OCI-LY1 (cell line): ENCODE results near the gene HIC1.

Experiments used
- H2AFZ ChIP-seq: fragments of 200-600 bp; sonication (generic), shearing (Covaris generic); 2 replicates; pipeline ENCODE4 v1.6.0; 2014; ENCODE audit warnings: antibody characterized with exemption, mild to moderate bottlenecking, low read length
- H3F3A ChIP-seq: fragments of 200-600 bp; sonication (generic), shearing (Covaris generic); 2 replicates; pipeline ENCODE4 v1.6.0; 2014; ENCODE audit warnings: mild to moderate bottlenecking, antibody characterized with exemption, low read length, moderate library complexity; ENCODE audit not compliant: insufficient read depth
- H3K27ac ChIP-seq: fragments of 200-600 bp; sonication (generic); 2 replicates; pipeline ENCODE4 v1.5.1; 2014; ENCODE audit warnings: low read length, mixed run types, mild to moderate bottlenecking, low read depth; ENCODE audit not compliant: poor library complexity, severe bottlenecking
- H3K27me3 ChIP-seq: fragments of 200-600 bp; sonication (generic); 2 replicates; pipeline ENCODE4 v1.6.0; 2014; ENCODE audit warnings: antibody characterized with exemption, mild to moderate bottlenecking, low read length, moderate library complexity; ENCODE audit not compliant: insufficient read depth
- H3K36me3 ChIP-seq: fragments of 200-600 bp; sonication (generic); 2 replicates; pipeline ENCODE4 v1.6.1; 2014; ENCODE audit warnings: mild to moderate bottlenecking, antibody characterized with exemption, low read length, moderate library complexity, mixed read lengths; ENCODE audit not compliant: insufficient read depth
- H3K4me1 ChIP-seq: fragments of 200-600 bp; sonication (generic); 2 replicates; pipeline ENCODE4 v1.5.1; 2014; ENCODE audit warnings: mild to moderate bottlenecking, low read length, moderate library complexity; ENCODE audit not compliant: insufficient read depth, severe bottlenecking
- H3K4me2 ChIP-seq: fragments of 200-600 bp; sonication (generic), shearing (Covaris generic); 2 replicates; pipeline ENCODE4 v1.6.1; 2014; ENCODE audit warnings: low read length
- H3K4me3 ChIP-seq: fragments of 200-600 bp; sonication (generic); 2 replicates; pipeline ENCODE4 v1.5.1; 2014; ENCODE audit warnings: low read length, low read depth, mild to moderate bottlenecking, mixed read lengths; ENCODE audit not compliant: poor library complexity, severe bottlenecking
- H3K79me2 ChIP-seq: fragments of 200-600 bp; shearing (Covaris generic); 2 replicates; pipeline ENCODE4 v1.6.1; 2016; ENCODE audit warnings: mixed run types, low read length, mixed read lengths; ENCODE audit not compliant: insufficient read depth
- H3K9ac ChIP-seq: fragments of 200-600 bp; sonication (generic), shearing (Covaris generic); 2 replicates; pipeline ENCODE4 v1.6.1; 2014; ENCODE audit warnings: mild to moderate bottlenecking, low read length, mixed read lengths
- H3K9me2 ChIP-seq: fragments of 200-600 bp; sonication (generic), shearing (Covaris generic); 2 replicates; pipeline ENCODE4 v1.6.1; 2014; ENCODE audit warnings: low read depth, mild to moderate bottlenecking, low read length, mixed read lengths
- H3K9me3 ChIP-seq: fragments of 200-600 bp; shearing (Covaris generic); 2 replicates; pipeline ENCODE4 v1.6.1; 2014; ENCODE audit warnings: low read length, mixed read lengths
- H4K20me1 ChIP-seq: fragments of 200-600 bp; sonication (generic), shearing (Covaris generic); 2 replicates; pipeline ENCODE4 v1.6.0; 2016; ENCODE audit warnings: mild to moderate bottlenecking, low read length; ENCODE audit not compliant: insufficient read depth
- CTCF ChIP-seq: fragments of 200-600 bp; sonication (generic), shearing (Covaris generic); IDR thresholded peaks from 2 replicates; pipeline ENCODE4 v1.5.1; 2017; ENCODE audit warnings: mild to moderate bottlenecking, antibody characterized with exemption, low read length, moderate library complexity, mixed read lengths
- EZH2 ChIP-seq: fragments of 200-600 bp; sonication (generic), shearing (Covaris generic); IDR thresholded peaks from 2 replicates; pipeline ENCODE4 v1.8.0; 2017; ENCODE audit warnings: borderline replicate concordance, mixed run types, mild to moderate bottlenecking, antibody characterized with exemption, low read length, moderate library complexity, mixed read lengths

Gene HIC1

GRCh38 chr17:2042933-2043332 lies 12.0 kb upstream of the HIC1 start:
- H3K79me2 ChIP-seq: no peaks in the 10 kb centered on the region
- peak overlapping the region; percentile 90 for H3K4me2 ChIP-seq
- no peaks in the 10 kb centered on the region for H3K27me3 ChIP-seq
- no peak for TF ChIP-seq CTCF
- no peak for TF ChIP-seq EZH2
- H3K9me3 ChIP-seq: no peaks in the 10 kb centered on the region
- H3K4me3 ChIP-seq: peak overlapping the region; percentile 83
- H3K27ac ChIP-seq: no peak overlapping the region
- peaks cover 17% of the 10 kb centered on the region for H3K4me1 ChIP-seq
- H3K36me3 ChIP-seq: peaks cover 35% of the 10 kb centered on the region
- H3K9me2 ChIP-seq: no peaks in the 10 kb centered on the region
- H4K20me1 ChIP-seq: no peaks in the 10 kb centered on the region
- no peak overlapping the region for H2AFZ ChIP-seq
- no peaks in the 10 kb centered on the region for H3F3A ChIP-seq
- H3K9ac ChIP-seq: peak overlapping the region; percentile 89

GRCh38 chr17:2043785-2044184 lies 11.1 kb upstream of the HIC1 start:
- H3K4me2 ChIP-seq: no peak overlapping the region
- H3K9ac ChIP-seq: no peak overlapping the region
- peaks cover 32% of the 10 kb centered on the region for H3K36me3 ChIP-seq
- H3K4me3 ChIP-seq: no peak overlapping the region
- peaks cover 17% of the 10 kb centered on the region for H3K4me1 ChIP-seq
- H3K27me3 ChIP-seq: no peaks in the 10 kb centered on the region
- no peaks in the 10 kb centered on the region for H3K9me3 ChIP-seq
- H3K79me2 ChIP-seq: no peaks in the 10 kb centered on the region
- no peaks in the 10 kb centered on the region for H4K20me1 ChIP-seq
- H3K27ac ChIP-seq: no peak overlapping the region
- no peaks in the 10 kb centered on the region for H3K9me2 ChIP-seq
- no peak overlapping the region for H2AFZ ChIP-seq
- no peak for TF ChIP-seq EZH2
- TF ChIP-seq CTCF: no peak
- no peaks in the 10 kb centered on the region for H3F3A ChIP-seq

- Histone ChIP-seq H3K36me3 (peaks cover 32% of the 10 kb centered on the region), H3K9ac (no peak overlapping the region), H3K9me2 (no peaks in the 10 kb centered on the region), H2AFZ (no peak overlapping the region), H3K79me2 (no peaks in the 10 kb centered on the region), H3K4me1 (peaks cover 21% of the 10 kb centered on the region), H3K4me2 (no peak overlapping the region), H3K27me3 (no peaks in the 10 kb centered on the region), H3K9me3 (no peaks in the 10 kb centered on the region), H3F3A (no peaks in the 10 kb centered on the region), H4K20me1 (no peaks in the 10 kb centered on the region), H3K4me3 (no peak overlapping the region), H3K27ac (no peak overlapping the region)
- TF ChIP-seq CTCF (no peak), EZH2 (no peak)
These were observed 10.5 kb upstream of the HIC1 start for GRCh38 chr17:2044263-2044894.
